Measurements from ENCODE around the gene POLN. TPM values are rescaled to one million over a fixed set of nuclear protein-coding genes. Genes with fewer than 3 reads are reported as not detected.

Gene POLN
- polyA plus RNA-seq, 1 donor (not counting 4 experiments of a cell fraction or from before 2014, with no cell fraction given): 1.3 TPM

DNA sequence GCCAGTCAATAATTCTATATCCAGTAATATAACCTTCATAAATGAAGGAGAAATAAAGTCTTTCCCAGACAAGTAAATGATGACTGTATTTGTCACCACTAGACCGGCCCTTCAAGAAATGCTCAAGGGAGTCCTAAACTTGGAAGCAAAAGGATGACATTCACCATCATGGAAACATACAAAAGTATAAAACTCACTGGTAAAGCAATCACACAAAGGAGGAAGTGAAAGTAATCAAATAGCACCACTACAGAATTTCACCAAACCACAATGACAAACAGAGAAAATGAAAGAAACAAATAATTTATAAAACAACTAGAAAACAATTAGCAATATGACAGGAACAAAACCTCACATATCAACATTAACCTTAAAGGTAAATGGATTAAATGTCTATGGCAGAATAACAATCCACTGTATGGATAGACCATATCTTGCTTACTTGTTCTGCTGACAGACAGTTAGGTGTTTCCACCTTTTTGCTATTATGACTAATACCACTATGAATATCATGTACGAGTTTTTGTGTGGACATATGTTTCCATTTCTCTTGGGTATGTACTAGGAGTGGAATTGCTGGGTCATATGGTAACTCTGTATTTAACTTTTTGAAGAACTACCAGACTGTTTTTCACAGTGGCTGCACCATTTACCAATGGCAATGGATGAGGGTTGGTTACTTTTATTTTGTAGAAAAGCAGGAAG lies 137.9 kb downstream of the POLN start:
- H3K27ac ChIP-seq (ENCODE audit: control insufficient read depth, insufficient read depth, low read length): no peak overlapping the region
- no peaks in the 10 kb centered on the region for H3K36me3 ChIP-seq (ENCODE audit: control insufficient read depth in 2 of 2, extremely low read depth in 1 of 2, insufficient read depth in 2 of 2, low read length in 2 of 2)
- peaks cover 14% of the 10 kb centered on the region for H3K4me1 ChIP-seq (ENCODE audit: control insufficient read depth, extremely low read depth, insufficient read depth, low read length)
- H3K9ac ChIP-seq (ENCODE audit: control insufficient read depth, extremely low read depth, insufficient read depth, low read length): no peak overlapping the region
- no peaks in the 10 kb centered on the region for H3K9me1 ChIP-seq (ENCODE audit: control insufficient read depth, extremely low read depth, insufficient read depth, low read length)
- dilution Hi-C loops (cut with MboI; ENCODE audit: extremely low pct_ligation_motif_present, low sequenced_read_pairs): no loop called here
- no peak overlapping the region for H3K4me2 ChIP-seq (ENCODE audit: control insufficient read depth, extremely low read depth, insufficient read depth, low read depth, low read length)
- no peaks in the 10 kb centered on the region for H3K79me2 ChIP-seq (ENCODE audit: control insufficient read depth, insufficient read depth, low read length)
- no peaks in the 10 kb centered on the region for H3K9me3 ChIP-seq (ENCODE audit: control insufficient read depth, low read depth, low read length)
- H2AFZ ChIP-seq (ENCODE audit: control insufficient read depth, low read length): no peak overlapping the region
- no peak for DNase-seq (ENCODE audit: low read depth, low spot score)
- H3K4me3 ChIP-seq (ENCODE audit: control insufficient read depth in 2 of 3, extremely low read depth in 1 of 3, insufficient read depth in 2 of 3, low read depth in 1 of 3, low read length in 3 of 3): no peak overlapping the region
- peaks cover 19% of the 10 kb centered on the region for H3K27me3 ChIP-seq (ENCODE audit: control insufficient read depth, extremely low read depth, insufficient read depth, low read length)
- no peak for FAIRE-seq
- no peak for TF ChIP-seq EZH2 (IDR thresholded peaks at IDR 0.05; ENCODE audit: low read length)
- no peak for TF ChIP-seq CTCF (optimal IDR thresholded peaks at IDR 0.05 in 1 of 3, IDR thresholded peaks at IDR 0.05 in 1 of 3, conservative IDR thresholded peaks at IDR 0.05 in 1 of 3; ENCODE audit: extremely low read depth in 1 of 3, insufficient read depth in 2 of 3, low read length in 3 of 3)
- H4K20me1 ChIP-seq (ENCODE audit: control insufficient read depth, extremely low read depth, insufficient read depth, low read length): no peaks in the 10 kb centered on the region

- no peaks in the 10 kb centered on the region for H3K9me3 ChIP-seq (ENCODE audit: control insufficient read depth, low read depth, low read length)
- H3K27me3 ChIP-seq (ENCODE audit: control insufficient read depth, extremely low read depth, insufficient read depth, low read length): peaks cover 16% of the 10 kb centered on the region
- H3K4me1 ChIP-seq (ENCODE audit: control insufficient read depth, extremely low read depth, insufficient read depth, low read length): peaks cover 14% of the 10 kb centered on the region
- H3K79me2 ChIP-seq (ENCODE audit: control insufficient read depth, insufficient read depth, low read length): no peaks in the 10 kb centered on the region
- H3K9me1 ChIP-seq (ENCODE audit: control insufficient read depth, extremely low read depth, insufficient read depth, low read length): no peaks in the 10 kb centered on the region
- no peak overlapping the region for H2AFZ ChIP-seq (ENCODE audit: control insufficient read depth, low read length)
- DNase-seq (ENCODE audit: low read depth, low spot score) (no peak), FAIRE-seq (no peak)
- no peak overlapping the region for H3K4me2 ChIP-seq (ENCODE audit: control insufficient read depth, extremely low read depth, insufficient read depth, low read depth, low read length)
- H3K9ac ChIP-seq (ENCODE audit: control insufficient read depth, extremely low read depth, insufficient read depth, low read length): no peak overlapping the region
- no peaks in the 10 kb centered on the region for H4K20me1 ChIP-seq (ENCODE audit: control insufficient read depth, extremely low read depth, insufficient read depth, low read length)
- dilution Hi-C loops (cut with MboI; ENCODE audit: extremely low pct_ligation_motif_present, low sequenced_read_pairs): no loop called here
- no peaks in the 10 kb centered on the region for H3K36me3 ChIP-seq (ENCODE audit: control insufficient read depth in 2 of 2, extremely low read depth in 1 of 2, insufficient read depth in 2 of 2, low read length in 2 of 2)
- no peak for TF ChIP-seq EZH2 (IDR thresholded peaks at IDR 0.05; ENCODE audit: low read length)
- no peak for TF ChIP-seq CTCF (optimal IDR thresholded peaks at IDR 0.05 in 1 of 3, IDR thresholded peaks at IDR 0.05 in 1 of 3, conservative IDR thresholded peaks at IDR 0.05 in 1 of 3; ENCODE audit: extremely low read depth in 1 of 3, insufficient read depth in 2 of 3, low read length in 3 of 3)
- no peak overlapping the region for H3K4me3 ChIP-seq (ENCODE audit: control insufficient read depth in 2 of 3, extremely low read depth in 1 of 3, insufficient read depth in 2 of 3, low read depth in 1 of 3, low read length in 3 of 3)
- H3K27ac ChIP-seq (ENCODE audit: control insufficient read depth, insufficient read depth, low read length): no peak overlapping the region
These were observed 138.6 kb downstream of the POLN start for GRCh38 chr4:2103127-2103842.

All from keratinocyte (primary cell).